Measurements from ENCODE around the gene KRTAP5-6.
A peak's percentile ranks its signal among the peaks of the same experiment; 100 is the strongest.

Gene KRTAP5-6

GRCh38 chr11:1728931-1729691 is 32.1 kb downstream of the KRTAP5-6 start:
- Histone ChIP-seq H3K9ac (ENCODE audit: low read length) (no peak overlapping the region), H4K8ac (ENCODE audit: low read length) (no peak overlapping the region), H2AFZ (ENCODE audit: low read depth, low read length) (no peak overlapping the region), H3K4me3 (ENCODE audit: insufficient read depth in 1 of 2, low read depth in 1 of 2, low read length in 2 of 2) (no peak overlapping the region), H3K4me2 (ENCODE audit: low read length, poor library complexity, severe bottlenecking) (no peak overlapping the region), H3K23ac (ENCODE audit: low read length in 2 of 2) (no peak overlapping the region), H3K27ac (ENCODE audit: low read length, poor library complexity, severe bottlenecking) (no peak overlapping the region), H2BK5ac (ENCODE audit: low read depth, low read length, poor library complexity, severe bottlenecking) (no peak overlapping the region), H3K36me3 (ENCODE audit: control insufficient read depth in 1 of 2, insufficient read depth in 2 of 2, low read depth in 1 of 2, low read length in 2 of 2) (no peaks in the 10 kb centered on the region), H3K27me3 (ENCODE audit: control insufficient read depth in 1 of 2, insufficient read depth in 1 of 2, low read length in 2 of 2) (peaks cover 50 to 84% of the 10 kb centered on the region in 2 experiments), H3K18ac (ENCODE audit: low read depth in 1 of 2, low read length in 2 of 2) (no peak overlapping the region), H3K14ac (ENCODE audit: low read length in 2 of 2) (no peak overlapping the region), H3K79me1 (replicated peaks; ENCODE audit: low read length, poor library complexity, severe bottlenecking) (no peaks in the 10 kb centered on the region), H2BK15ac (ENCODE audit: low read depth, poor library complexity, severe bottlenecking) (no peak overlapping the region), H3K4ac (ENCODE audit: low read depth in 1 of 2, low read length in 2 of 2) (no peak overlapping the region), H2BK120ac (ENCODE audit: low read depth, low read length) (no peak overlapping the region), H4K91ac (ENCODE audit: low read length) (no peak overlapping the region), H2AK5ac (ENCODE audit: low read length, severe bottlenecking) (no peak overlapping the region), H3K9me3 (ENCODE audit: control insufficient read depth, low read length) (no peaks in the 10 kb centered on the region), H2BK12ac (ENCODE audit: low read length in 2 of 2) (no peak overlapping the region), H3K4me1 (ENCODE audit: control insufficient read depth, insufficient read depth, low read depth, low read length) (no peaks in the 10 kb centered on the region)
- 92% methylated on average over 21 of the region's 25 CpGs for WGBS
- DNase-seq, result no peak

- Histone ChIP-seq H3K4ac (ENCODE audit: low read depth in 1 of 2, low read length in 2 of 2) (no peak overlapping the region), H4K91ac (ENCODE audit: low read length) (no peak overlapping the region), H3K14ac (ENCODE audit: low read length in 2 of 2) (no peak overlapping the region), H3K9me3 (ENCODE audit: control insufficient read depth, low read length) (no peaks in the 10 kb centered on the region), H3K27me3 (ENCODE audit: control insufficient read depth in 1 of 2, insufficient read depth in 1 of 2, low read length in 2 of 2) (peaks cover 56 to 88% of the 10 kb centered on the region in 2 experiments), H2AK5ac (ENCODE audit: low read length, severe bottlenecking) (no peak overlapping the region), H3K23ac (ENCODE audit: low read length in 2 of 2) (no peak overlapping the region), H2BK15ac (ENCODE audit: low read depth, poor library complexity, severe bottlenecking) (no peak overlapping the region), H3K4me3 (ENCODE audit: insufficient read depth in 1 of 2, low read depth in 1 of 2, low read length in 2 of 2) (no peak overlapping the region), H3K79me1 (replicated peaks; ENCODE audit: low read length, poor library complexity, severe bottlenecking) (no peaks in the 10 kb centered on the region), H4K8ac (ENCODE audit: low read length) (no peak overlapping the region), H3K18ac (ENCODE audit: low read depth in 1 of 2, low read length in 2 of 2) (no peak overlapping the region), H2AFZ (ENCODE audit: low read depth, low read length) (no peak overlapping the region), H2BK12ac (ENCODE audit: low read length in 2 of 2) (no peak overlapping the region), H2BK120ac (ENCODE audit: low read depth, low read length) (no peak overlapping the region), H3K36me3 (ENCODE audit: control insufficient read depth in 1 of 2, insufficient read depth in 2 of 2, low read depth in 1 of 2, low read length in 2 of 2) (no peaks in the 10 kb centered on the region), H3K4me1 (ENCODE audit: control insufficient read depth, insufficient read depth, low read depth, low read length) (no peaks in the 10 kb centered on the region), H3K9ac (ENCODE audit: low read length) (no peak overlapping the region), H3K4me2 (ENCODE audit: low read length, poor library complexity, severe bottlenecking) (no peak overlapping the region), H2BK5ac (ENCODE audit: low read depth, low read length, poor library complexity, severe bottlenecking) (no peak overlapping the region), H3K27ac (ENCODE audit: low read length, poor library complexity, severe bottlenecking) (no peak overlapping the region)
- no peak for DNase-seq
- WGBS, result 82% methylated on average over 9 of the region's 9 CpGs
Measured at GRCh38 chr11:1729692-1730011, 32.7 kb downstream of the KRTAP5-6 start.

- no peaks in the 10 kb centered on the region for H3K79me1 ChIP-seq (replicated peaks; ENCODE audit: low read length, poor library complexity, severe bottlenecking)
- no peak overlapping the region for H3K4me3 ChIP-seq (ENCODE audit: insufficient read depth in 1 of 2, low read depth in 1 of 2, low read length in 2 of 2)
Measured at GRCh38 chr11:1730059-1730629, 33.1 kb downstream of the KRTAP5-6 start.

DNA sequence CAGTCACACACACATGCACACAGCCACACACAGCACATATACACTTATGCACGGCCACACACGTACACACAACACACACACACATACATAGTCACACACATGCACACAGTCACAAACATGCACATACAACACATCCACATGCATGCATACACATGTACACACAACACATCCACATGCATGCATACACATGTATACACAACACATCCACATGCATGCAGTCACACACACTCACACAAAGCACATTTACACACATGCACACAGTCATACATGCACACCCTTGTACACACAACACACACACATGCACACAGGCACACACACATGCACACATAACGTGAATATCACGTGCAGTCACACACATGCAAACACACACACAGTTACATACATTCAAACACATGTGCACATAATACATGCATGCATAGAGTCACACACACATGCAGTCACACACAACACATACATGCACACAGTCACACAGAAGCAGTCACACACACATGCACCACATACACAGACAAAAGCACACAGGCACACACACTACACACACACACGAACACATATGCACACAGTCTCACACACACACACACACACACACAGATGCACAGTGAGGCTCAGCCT is 34.6 kb downstream of the KRTAP5-6 start:
- Histone ChIP-seq H3K36me3 (ENCODE audit: control insufficient read depth in 1 of 2, insufficient read depth in 2 of 2, low read depth in 1 of 2, low read length in 2 of 2) (no peaks in the 10 kb centered on the region), H3K14ac (ENCODE audit: low read length in 2 of 2) (peak overlapping the region in 1 of 2 experiments; percentile 12), H3K9me3 (ENCODE audit: control insufficient read depth, low read length) (peaks cover 9% of the 10 kb centered on the region), H3K4me2 (ENCODE audit: low read length, poor library complexity, severe bottlenecking) (no peak overlapping the region), H3K27me3 (ENCODE audit: control insufficient read depth in 1 of 2, insufficient read depth in 1 of 2, low read length in 2 of 2) (peaks cover 68 to 95% of the 10 kb centered on the region in 2 experiments), H3K18ac (ENCODE audit: low read depth in 1 of 2, low read length in 2 of 2) (no peak overlapping the region), H3K27ac (ENCODE audit: low read length, poor library complexity, severe bottlenecking) (no peak overlapping the region), H3K4me3 (ENCODE audit: insufficient read depth in 1 of 2, low read depth in 1 of 2, low read length in 2 of 2) (no peak overlapping the region), H2BK15ac (ENCODE audit: low read depth, poor library complexity, severe bottlenecking) (no peak overlapping the region), H3K4ac (ENCODE audit: low read depth in 1 of 2, low read length in 2 of 2) (no peak overlapping the region), H3K79me1 (replicated peaks; ENCODE audit: low read length, poor library complexity, severe bottlenecking) (no peaks in the 10 kb centered on the region), H2AK5ac (ENCODE audit: low read length, severe bottlenecking) (no peak overlapping the region), H2BK120ac (ENCODE audit: low read depth, low read length) (no peak overlapping the region), H2BK5ac (ENCODE audit: low read depth, low read length, poor library complexity, severe bottlenecking) (no peak overlapping the region), H3K4me1 (ENCODE audit: control insufficient read depth, insufficient read depth, low read depth, low read length) (no peaks in the 10 kb centered on the region), H4K91ac (ENCODE audit: low read length) (no peak overlapping the region), H2BK12ac (ENCODE audit: low read length in 2 of 2) (no peak overlapping the region), H3K9ac (ENCODE audit: low read length) (no peak overlapping the region), H3K23ac (ENCODE audit: low read length in 2 of 2) (no peak overlapping the region), H2AFZ (ENCODE audit: low read depth, low read length) (no peak overlapping the region), H4K8ac (ENCODE audit: low read length) (no peak overlapping the region)
- 81% methylated on average over 5 of the region's 5 CpGs for WGBS
- DNase-seq, result no peak

More at GRCh38 chr11:1730059-1730629, 33.1 kb downstream of the KRTAP5-6 start:
- Histone ChIP-seq H2BK120ac (ENCODE audit: low read depth, low read length) (no peak overlapping the region), H3K4me2 (ENCODE audit: low read length, poor library complexity, severe bottlenecking) (no peak overlapping the region), H2AK5ac (ENCODE audit: low read length, severe bottlenecking) (no peak overlapping the region), H2BK5ac (ENCODE audit: low read depth, low read length, poor library complexity, severe bottlenecking) (no peak overlapping the region), H3K4ac (ENCODE audit: low read depth in 1 of 2, low read length in 2 of 2) (no peak overlapping the region), H2BK15ac (ENCODE audit: low read depth, poor library complexity, severe bottlenecking) (no peak overlapping the region), H3K27ac (ENCODE audit: low read length, poor library complexity, severe bottlenecking) (no peak overlapping the region), H3K9ac (ENCODE audit: low read length) (no peak overlapping the region), H4K91ac (ENCODE audit: low read length) (no peak overlapping the region), H2AFZ (ENCODE audit: low read depth, low read length) (no peak overlapping the region), H3K36me3 (ENCODE audit: control insufficient read depth in 1 of 2, insufficient read depth in 2 of 2, low read depth in 1 of 2, low read length in 2 of 2) (no peaks in the 10 kb centered on the region), H3K23ac (ENCODE audit: low read length in 2 of 2) (no peak overlapping the region), H3K27me3 (ENCODE audit: control insufficient read depth in 1 of 2, insufficient read depth in 1 of 2, low read length in 2 of 2) (peaks cover 61 to 89% of the 10 kb centered on the region in 2 experiments), H4K8ac (ENCODE audit: low read length) (no peak overlapping the region), H3K9me3 (ENCODE audit: control insufficient read depth, low read length) (no peaks in the 10 kb centered on the region), H3K4me1 (ENCODE audit: control insufficient read depth, insufficient read depth, low read depth, low read length) (no peaks in the 10 kb centered on the region), H3K18ac (ENCODE audit: low read depth in 1 of 2, low read length in 2 of 2) (no peak overlapping the region), H3K14ac (ENCODE audit: low read length in 2 of 2) (no peak overlapping the region), H2BK12ac (ENCODE audit: low read length in 2 of 2) (no peak overlapping the region)
- no peak for DNase-seq
- WGBS, result 85% methylated on average over 6 of the region's 11 CpGs
